Measurements from ENCODE around the gene MEDAG.

- TF ChIP-seq EP300 (IDR thresholded peaks at IDR 0.05) (no peak), CTCF (IDR thresholded peaks at IDR 0.05) (no peak), POLR2AphosphoS5 (IDR thresholded peaks at IDR 0.05) (no peak), POLR2A (IDR thresholded peaks at IDR 0.05) (no peak)
Observed at GRCh38 chr13:30861836-30862467, 44.1 kb upstream of the MEDAG start.
